Measurements from ENCODE around the gene OXT. TPM values are rescaled to one million over a fixed set of nuclear protein-coding genes. Genes with fewer than 3 reads are reported as not detected.

The OXT gene
- not detected in 2 replicates for total RNA-seq (2014; rRNA removed; shearing (Covaris generic))

GRCh38 chr20:3071610-3072529, at the start of gene OXT:
OXT (plus strand) TSS chr20:3071620; CDS start chr20:3071656, 36 bp downstream.

GRCh38 chr20:3043322-3043721, 28.1 kb upstream of the OXT start, which contains the start of gene GNRH2:
GNRH2 (plus strand) TSS chr20:3043622; CDS start chr20:3044415, 793 bp downstream.

DNA sequence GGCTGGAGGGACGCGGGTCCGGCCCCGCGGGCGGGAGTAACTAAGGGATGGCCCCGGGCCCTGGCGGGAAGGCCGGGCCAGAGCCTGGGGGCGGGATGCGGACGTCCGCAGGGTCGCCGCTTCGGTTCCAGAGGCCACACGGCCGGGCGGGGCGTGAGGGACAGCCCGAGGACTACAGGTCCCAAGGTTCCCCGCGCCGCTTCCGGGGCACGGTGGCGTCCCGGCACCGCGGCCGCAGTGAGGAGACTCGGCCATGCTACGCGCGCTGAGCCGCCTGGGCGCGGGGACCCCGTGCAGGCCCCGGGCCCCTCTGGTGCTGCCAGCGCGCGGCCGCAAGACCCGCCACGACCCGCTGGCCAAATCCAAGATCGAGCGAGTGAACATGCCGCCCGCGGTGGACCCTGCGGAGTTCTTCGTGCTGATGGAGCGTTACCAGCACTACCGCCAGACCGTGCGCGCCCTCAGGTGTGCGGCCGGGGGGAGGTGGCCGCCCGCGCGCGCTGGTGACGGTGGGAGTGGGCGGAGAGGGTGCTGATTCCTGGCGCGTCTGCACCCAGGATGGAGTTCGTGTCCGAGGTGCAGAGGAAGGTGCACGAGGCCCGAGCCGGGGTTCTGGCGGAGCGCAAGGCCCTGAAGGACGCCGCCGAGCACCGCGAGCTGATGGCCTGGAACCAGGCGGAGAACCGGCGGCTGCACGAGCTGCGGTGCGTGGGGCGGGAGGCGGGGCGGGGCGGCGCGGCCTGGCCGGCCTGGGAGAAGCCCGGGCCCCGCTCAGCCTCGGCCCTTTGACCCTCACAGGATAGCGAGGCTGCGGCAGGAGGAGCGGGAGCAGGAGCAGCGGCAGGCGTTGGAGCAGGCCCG, 25.4 kb upstream of the OXT start, which contains the start of gene MRPS26:
Gene MRPS26 (plus strand): TSS at position 237 of the 861 bp plus-strand sequence. CDS start 17 bp downstream, at position 254.

DNA sequence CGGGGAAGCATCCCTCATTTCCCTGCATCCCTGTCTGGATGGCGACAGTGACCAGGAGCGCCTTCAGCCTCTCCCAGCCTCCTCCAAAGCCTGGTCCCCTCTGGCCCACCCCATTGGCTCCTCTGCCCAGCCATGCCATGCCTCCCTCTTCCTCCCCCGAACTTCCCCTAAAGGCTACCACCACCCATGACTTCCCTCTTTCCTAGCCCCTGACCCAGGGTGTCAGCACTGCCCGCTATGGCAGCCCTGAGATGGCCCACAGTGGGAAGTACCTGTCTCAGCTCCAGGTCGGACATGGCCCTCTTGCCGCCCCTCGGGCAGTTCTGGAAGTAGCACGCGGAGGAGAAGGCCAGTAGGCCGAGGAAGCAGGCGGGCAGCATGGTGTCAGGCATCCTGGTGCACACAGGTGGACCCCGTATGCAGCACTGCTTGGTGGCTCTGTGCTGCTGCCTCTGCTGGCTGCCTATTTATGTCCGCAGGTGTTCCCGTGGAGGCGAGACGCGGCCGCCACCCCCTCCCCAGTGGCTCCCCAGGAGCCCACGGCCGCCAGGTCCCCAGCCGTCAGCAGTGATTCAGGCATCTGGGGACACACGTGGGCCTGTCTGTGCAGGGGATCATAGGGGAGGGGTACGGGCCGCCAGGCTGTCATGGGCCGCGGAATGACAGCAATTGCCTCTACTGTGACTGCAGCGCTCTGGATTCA, 13.0 kb downstream of the OXT start, which contains the start of gene AVP:
Gene AVP (minus strand): TSS at position 442 of the 703 bp plus-strand sequence. CDS start 50 bp downstream, at position 392.

Other genes starting within 250 kb of the OXT start
- 46.5 and 62.7 TPM in 2 replicates for gene PCED1A, start 231.0 kb upstream of the OXT start, total RNA-seq (2014; rRNA removed; shearing (Covaris generic))
- gene VPS16, start 230.9 kb upstream of the OXT start, total RNA-seq (2014; rRNA removed; shearing (Covaris generic)): 47.9 and 48.3 TPM in 2 replicates
- 31.6 and 32.1 TPM in 2 replicates for gene PTPRA, start 198.1 kb upstream of the OXT start, total RNA-seq (2014; rRNA removed; shearing (Covaris generic))
- gene GNRH2, start 28.0 kb upstream of the OXT start, total RNA-seq (2014; rRNA removed; shearing (Covaris generic)): 0.74 and 0.94 TPM in 2 replicates
- gene MRPS26, start 25.6 kb upstream of the OXT start, total RNA-seq (2014; rRNA removed; shearing (Covaris generic)): 165 and 175 TPM in 2 replicates
- gene AVP, start 13.1 kb downstream of the OXT start, total RNA-seq (2014; rRNA removed; shearing (Covaris generic)): not detected in 2 replicates
- gene FASTKD5, start 88.2 kb downstream of the OXT start, total RNA-seq (2014; rRNA removed; shearing (Covaris generic)): 18.9 and 23.2 TPM in 2 replicates
- 2.2 and 3.5 TPM in 2 replicates for gene UBOX5, start 88.2 kb downstream of the OXT start, total RNA-seq (2014; rRNA removed; shearing (Covaris generic))
- 3.6 and 3.7 TPM in 2 replicates for gene LZTS3, start 101.9 kb downstream of the OXT start, total RNA-seq (2014; rRNA removed; shearing (Covaris generic))
- 74.2 and 80.4 TPM in 2 replicates for gene DDRGK1, start 133.1 kb downstream of the OXT start, total RNA-seq (2014; rRNA removed; shearing (Covaris generic))
- 124 and 129 TPM in 2 replicates for gene ITPA, start 137.9 kb downstream of the OXT start, total RNA-seq (2014; rRNA removed; shearing (Covaris generic))
- 1.5 and 1.7 TPM in 2 replicates for gene SLC4A11, start 167.6 kb downstream of the OXT start, total RNA-seq (2014; rRNA removed; shearing (Covaris generic))

All from A375 (cell line).